Measurements from ENCODE around the gene DNM3.

GRCh38 chr1:172363852-172364251 lies 522.6 kb downstream of the DNM3 start:
- TF ChIP-seq EZH2 (IDR thresholded peaks at IDR 0.05; ENCODE audit: borderline replicate concordance, insufficient read depth, low read depth, low read length, poor library complexity, severe bottlenecking) (no peak), CTCF (IDR thresholded peaks at IDR 0.05) (no peak)
